Measurements from ENCODE around the gene RBM12. TPM values are rescaled to one million over a fixed set of nuclear protein-coding genes. Genes with fewer than 3 reads are reported as not detected.

RBM12 gene
- total RNA-seq, 1 experiment from 2014 or later, result 125 TPM

DNA sequence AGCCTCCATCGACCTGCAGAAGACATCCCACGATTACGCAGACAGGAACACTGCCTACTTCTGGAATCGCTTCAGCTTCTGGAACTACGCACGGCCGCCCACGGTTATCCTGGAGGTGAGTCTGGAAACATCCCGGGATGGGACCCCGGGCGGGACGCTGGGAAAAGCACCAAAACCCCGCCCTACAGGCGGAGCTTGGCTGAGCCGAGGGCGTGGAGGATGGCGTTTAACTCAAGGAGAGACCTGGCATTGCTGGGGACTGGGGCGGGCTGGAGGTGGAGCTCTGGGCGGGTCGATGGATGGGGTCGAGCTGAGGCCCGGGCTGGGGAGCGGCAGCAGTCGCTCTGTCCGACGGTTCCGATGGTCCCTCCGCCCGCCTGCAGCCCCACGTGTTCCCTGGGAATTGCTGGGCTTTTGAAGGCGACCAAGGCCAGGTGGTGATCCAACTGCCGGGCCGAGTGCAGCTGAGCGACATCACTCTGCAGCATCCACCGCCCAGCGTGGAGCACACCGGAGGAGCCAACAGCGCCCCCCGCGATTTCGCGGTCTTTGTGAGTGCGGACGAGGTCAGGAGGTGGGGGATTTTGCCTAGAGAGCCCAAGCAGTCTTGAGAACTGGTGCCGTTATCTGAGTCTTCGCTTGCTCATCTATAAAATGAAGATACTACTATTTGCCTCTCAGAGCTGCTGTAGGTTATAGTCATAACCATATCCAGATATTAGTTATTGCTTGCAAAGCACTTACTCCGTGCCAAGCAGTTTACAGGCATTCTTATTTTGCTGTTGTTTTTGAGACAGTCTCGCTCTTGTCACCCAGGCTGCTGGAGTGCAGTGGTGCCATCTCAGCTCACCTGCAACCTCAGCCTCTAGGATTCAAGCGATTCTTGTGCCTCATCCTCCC, 45.3 kb downstream of the RBM12 start (continued):
- peak; percentile 38; the same call in 1 of the 2 replicates for TF ChIP-seq AFF4 (CRISPR knock-in tag; IDR thresholded peaks at IDR 0.05; ENCODE audit: borderline replicate concordance)
- TF ChIP-seq ZNF671 (CRISPR knock-in tag; IDR thresholded peaks at IDR 0.05), result no peak
- no peak for TF ChIP-seq TP53 (CRISPR knock-in tag; IDR thresholded peaks at IDR 0.05)
- TF ChIP-seq FOXP4 (CRISPR knock-in tag; IDR thresholded peaks at IDR 0.05), result peak; percentile 75; the same call in 1 of the 2 replicates
- TF ChIP-seq ZNF425 (CRISPR knock-in tag; conservative IDR thresholded peaks at IDR 0.05), result no peak
- 0 out of 2 replicates have a peak, but pooled peaks have one; percentile 65 for TF ChIP-seq ETV6 (CRISPR knock-in tag; IDR thresholded peaks at IDR 0.05)
- no peak for TF ChIP-seq PRRX2 (CRISPR knock-in tag; IDR thresholded peaks at IDR 0.05)
- TF ChIP-seq FOXK1 (CRISPR knock-in tag; IDR thresholded peaks at IDR 0.05), result no peak
- peak; percentile 57; the same call in 1 of the 2 replicates for TF ChIP-seq HMGXB4 (CRISPR knock-in tag; IDR thresholded peaks at IDR 0.05)
- TF ChIP-seq, protein P1, sequence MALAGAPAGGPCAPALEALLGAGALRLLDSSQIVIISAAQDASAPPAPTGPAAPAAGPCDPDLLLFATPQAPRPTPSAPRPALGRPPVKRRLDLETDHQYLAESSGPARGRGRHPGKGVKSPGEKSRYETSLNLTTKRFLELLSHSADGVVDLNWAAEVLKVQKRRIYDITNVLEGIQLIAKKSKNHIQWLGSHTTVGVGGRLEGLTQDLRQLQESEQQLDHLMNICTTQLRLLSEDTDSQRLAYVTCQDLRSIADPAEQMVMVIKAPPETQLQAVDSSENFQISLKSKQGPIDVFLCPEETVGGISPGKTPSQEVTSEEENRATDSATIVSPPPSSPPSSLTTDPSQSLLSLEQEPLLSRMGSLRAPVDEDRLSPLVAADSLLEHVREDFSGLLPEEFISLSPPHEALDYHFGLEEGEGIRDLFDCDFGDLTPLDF (CRISPR knock-in tag; IDR thresholded peaks at IDR 0.05), result no peak
- no peak for TF ChIP-seq ERG (CRISPR knock-in tag; IDR thresholded peaks at IDR 0.05)
- TF ChIP-seq TCF7 (CRISPR knock-in tag; IDR thresholded peaks at IDR 0.05; ENCODE audit: low read depth), result no peak
- no peak for TF ChIP-seq ZNF263 (CRISPR knock-in tag; IDR thresholded peaks at IDR 0.05; ENCODE audit: low read depth)
- no peak for TF ChIP-seq CBFB (CRISPR knock-in tag; IDR thresholded peaks at IDR 0.05; ENCODE audit: low read depth)
- 0 out of 2 replicates have a peak, but pooled peaks have one; percentile 62 for TF ChIP-seq NR3C1 (CRISPR knock-in tag; conservative IDR thresholded peaks at IDR 0.05; ENCODE audit: low read depth)
- TF ChIP-seq GTF2I (CRISPR knock-in tag; conservative IDR thresholded peaks at IDR 0.05), result no peak
- TF ChIP-seq, protein P2, sequence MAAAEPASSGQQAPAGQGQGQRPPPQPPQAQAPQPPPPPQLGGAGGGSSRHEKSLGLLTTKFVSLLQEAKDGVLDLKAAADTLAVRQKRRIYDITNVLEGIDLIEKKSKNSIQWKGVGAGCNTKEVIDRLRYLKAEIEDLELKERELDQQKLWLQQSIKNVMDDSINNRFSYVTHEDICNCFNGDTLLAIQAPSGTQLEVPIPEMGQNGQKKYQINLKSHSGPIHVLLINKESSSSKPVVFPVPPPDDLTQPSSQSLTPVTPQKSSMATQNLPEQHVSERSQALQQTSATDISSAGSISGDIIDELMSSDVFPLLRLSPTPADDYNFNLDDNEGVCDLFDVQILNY (CRISPR knock-in tag; IDR thresholded peaks at IDR 0.05), result no peak
- no peak for TF ChIP-seq ESRRA (CRISPR knock-in tag; IDR thresholded peaks at IDR 0.05; ENCODE audit: borderline replicate concordance)
- TF ChIP-seq OVOL2 (CRISPR knock-in tag; IDR thresholded peaks at IDR 0.05; ENCODE audit: borderline replicate concordance), result no peak
- TF ChIP-seq GABPB1 (CRISPR knock-in tag; IDR thresholded peaks at IDR 0.05), result peak; percentile 66; the same call in 1 of the 2 replicates
- TF ChIP-seq NFYB (CRISPR knock-in tag; conservative IDR thresholded peaks at IDR 0.05; ENCODE audit: low read depth), result no peak
- TF ChIP-seq JAZF1 (CRISPR knock-in tag; IDR thresholded peaks at IDR 0.05), result no peak
- no peak for TF ChIP-seq ELF4 (CRISPR knock-in tag; IDR thresholded peaks at IDR 0.05; ENCODE audit: low read depth)
